Measurements from ENCODE around the gene PLPP3.

The PLPP3 gene

GRCh38 chr1:56490619-56491018 lies 88.7 kb downstream of the PLPP3 start:
- H3K36me3 ChIP-seq (ENCODE audit: insufficient read depth, low read length) = peaks cover 19% of the 10 kb centered on the region

GRCh38 chr1:56489695-56490094 lies 89.7 kb downstream of the PLPP3 start:
- Histone ChIP-seq H3K4me3 (ENCODE audit: low read length) (no peak overlapping the region), H3K9me3 (ENCODE audit: low read length) (peaks cover 2% of the 10 kb centered on the region), H3K36me3 (ENCODE audit: insufficient read depth, low read length) (peaks cover 13% of the 10 kb centered on the region), H3K4me1 (ENCODE audit: insufficient read depth, low read length) (no peaks in the 10 kb centered on the region), H2AFZ (ENCODE audit: low read depth, low read length) (no peak overlapping the region), H3K27me3 (ENCODE audit: insufficient read depth, low read length) (no peaks in the 10 kb centered on the region)

More at GRCh38 chr1:56490619-56491018, 88.7 kb downstream of the PLPP3 start:
- Histone ChIP-seq H3K9me3 (ENCODE audit: low read length) (no peaks in the 10 kb centered on the region), H3K4me3 (ENCODE audit: low read length) (no peak overlapping the region), H2AFZ (ENCODE audit: low read depth, low read length) (no peak overlapping the region), H3K4me1 (ENCODE audit: insufficient read depth, low read length) (no peaks in the 10 kb centered on the region), H3K27me3 (ENCODE audit: insufficient read depth, low read length) (no peaks in the 10 kb centered on the region)

- Histone ChIP-seq H3K36me3 (ENCODE audit: insufficient read depth, low read length) (no peaks in the 10 kb centered on the region), H3K9me3 (ENCODE audit: low read length) (peaks cover 2% of the 10 kb centered on the region), H2AFZ (ENCODE audit: low read depth, low read length) (no peak overlapping the region), H3K4me1 (ENCODE audit: insufficient read depth, low read length) (no peaks in the 10 kb centered on the region), H3K4me3 (ENCODE audit: low read length) (no peak overlapping the region), H3K27me3 (ENCODE audit: insufficient read depth, low read length) (no peaks in the 10 kb centered on the region)
Measured at GRCh38 chr1:56484695-56485094, 94.7 kb downstream of the PLPP3 start.

- H2AFZ ChIP-seq (ENCODE audit: low read depth, low read length) = no peak overlapping the region
- H3K4me1 ChIP-seq (ENCODE audit: insufficient read depth, low read length) = no peaks in the 10 kb centered on the region
- H3K4me3 ChIP-seq (ENCODE audit: low read length) = no peak overlapping the region
- no peaks in the 10 kb centered on the region for H3K36me3 ChIP-seq (ENCODE audit: insufficient read depth, low read length)
- H3K27me3 ChIP-seq (ENCODE audit: insufficient read depth, low read length) = no peaks in the 10 kb centered on the region
- H3K9me3 ChIP-seq (ENCODE audit: low read length) = peaks cover 2% of the 10 kb centered on the region
Measured at GRCh38 chr1:56483104-56483503, 96.3 kb downstream of the PLPP3 start.

- Histone ChIP-seq H3K36me3 (ENCODE audit: insufficient read depth, low read length) (no peaks in the 10 kb centered on the region), H3K27me3 (ENCODE audit: insufficient read depth, low read length) (no peaks in the 10 kb centered on the region), H3K4me3 (ENCODE audit: low read length) (no peak overlapping the region), H3K9me3 (ENCODE audit: low read length) (peaks cover 2% of the 10 kb centered on the region), H2AFZ (ENCODE audit: low read depth, low read length) (no peak overlapping the region), H3K4me1 (ENCODE audit: insufficient read depth, low read length) (peaks cover 2% of the 10 kb centered on the region)
Measured at GRCh38 chr1:56482486-56482885, 96.9 kb downstream of the PLPP3 start.

GRCh38 chr1:56481140-56481694 lies 98.1 kb downstream of the PLPP3 start:
- H2AFZ ChIP-seq (ENCODE audit: low read depth, low read length) = no peak overlapping the region
- peaks cover 2% of the 10 kb centered on the region for H3K9me3 ChIP-seq (ENCODE audit: low read length)
- peaks cover 11% of the 10 kb centered on the region for H3K4me1 ChIP-seq (ENCODE audit: insufficient read depth, low read length)
- no peaks in the 10 kb centered on the region for H3K36me3 ChIP-seq (ENCODE audit: insufficient read depth, low read length)
- no peaks in the 10 kb centered on the region for H3K27me3 ChIP-seq (ENCODE audit: insufficient read depth, low read length)
- no peak overlapping the region for H3K4me3 ChIP-seq (ENCODE audit: low read length)

GRCh38 chr1:56478734-56479133 lies 100.6 kb downstream of the PLPP3 start:
- Histone ChIP-seq H3K9me3 (ENCODE audit: low read length) (no peaks in the 10 kb centered on the region), H3K36me3 (ENCODE audit: insufficient read depth, low read length) (no peaks in the 10 kb centered on the region), H3K4me1 (ENCODE audit: insufficient read depth, low read length) (peaks cover 11% of the 10 kb centered on the region), H2AFZ (ENCODE audit: low read depth, low read length) (no peak overlapping the region), H3K27me3 (ENCODE audit: insufficient read depth, low read length) (no peaks in the 10 kb centered on the region), H3K4me3 (ENCODE audit: low read length) (no peak overlapping the region)

- Histone ChIP-seq H3K4me3 (ENCODE audit: low read length) (peak overlapping the region; percentile 45), H3K4me1 (ENCODE audit: insufficient read depth, low read length) (peaks cover 11% of the 10 kb centered on the region), H3K36me3 (ENCODE audit: insufficient read depth, low read length) (no peaks in the 10 kb centered on the region), H2AFZ (ENCODE audit: low read depth, low read length) (peak overlapping the region; percentile 59), H3K9me3 (ENCODE audit: low read length) (no peaks in the 10 kb centered on the region), H3K27me3 (ENCODE audit: insufficient read depth, low read length) (no peaks in the 10 kb centered on the region)
Measured at GRCh38 chr1:56477164-56478111, 101.9 kb downstream of the PLPP3 start.

GRCh38 chr1:56473582-56474270 lies 105.6 kb downstream of the PLPP3 start:
- Histone ChIP-seq H3K4me3 (ENCODE audit: low read length) (no peak overlapping the region), H3K27me3 (ENCODE audit: insufficient read depth, low read length) (no peaks in the 10 kb centered on the region), H3K36me3 (ENCODE audit: insufficient read depth, low read length) (no peaks in the 10 kb centered on the region), H2AFZ (ENCODE audit: low read depth, low read length) (no peak overlapping the region), H3K4me1 (ENCODE audit: insufficient read depth, low read length) (peaks cover 11% of the 10 kb centered on the region), H3K9me3 (ENCODE audit: low read length) (no peaks in the 10 kb centered on the region)

GRCh38 chr1:56472860-56473259 lies 106.5 kb downstream of the PLPP3 start:
- Histone ChIP-seq H3K36me3 (ENCODE audit: insufficient read depth, low read length) (no peaks in the 10 kb centered on the region), H3K27me3 (ENCODE audit: insufficient read depth, low read length) (no peaks in the 10 kb centered on the region), H2AFZ (ENCODE audit: low read depth, low read length) (no peak overlapping the region), H3K9me3 (ENCODE audit: low read length) (no peaks in the 10 kb centered on the region), H3K4me3 (ENCODE audit: low read length) (no peak overlapping the region), H3K4me1 (ENCODE audit: insufficient read depth, low read length) (peaks cover 10% of the 10 kb centered on the region)

- Histone ChIP-seq H3K27me3 (ENCODE audit: insufficient read depth, low read length) (no peaks in the 10 kb centered on the region), H3K4me1 (ENCODE audit: insufficient read depth, low read length) (no peaks in the 10 kb centered on the region), H2AFZ (ENCODE audit: low read depth, low read length) (no peak overlapping the region), H3K36me3 (ENCODE audit: insufficient read depth, low read length) (no peaks in the 10 kb centered on the region), H3K4me3 (ENCODE audit: low read length) (no peak overlapping the region), H3K9me3 (ENCODE audit: low read length) (no peaks in the 10 kb centered on the region)
Measured at GRCh38 chr1:56469640-56470371, 109.6 kb downstream of the PLPP3 start.

- H3K4me3 ChIP-seq (ENCODE audit: low read length) = no peak overlapping the region
- H2AFZ ChIP-seq (ENCODE audit: low read depth, low read length) = no peak overlapping the region
- no peaks in the 10 kb centered on the region for H3K9me3 ChIP-seq (ENCODE audit: low read length)
- no peaks in the 10 kb centered on the region for H3K27me3 ChIP-seq (ENCODE audit: insufficient read depth, low read length)
- no peaks in the 10 kb centered on the region for H3K4me1 ChIP-seq (ENCODE audit: insufficient read depth, low read length)
- H3K36me3 ChIP-seq (ENCODE audit: insufficient read depth, low read length) = no peaks in the 10 kb centered on the region
Measured at GRCh38 chr1:56468518-56468917, 110.8 kb downstream of the PLPP3 start.

Data from neuron (in vitro differentiated cells).